HG03045 (cell line): Measurements from ENCODE around the gene ADCY2.
"Not testable (repeated sequence)": the region's sequence is repeated elsewhere in the genome, so short reads cannot be mapped to it uniquely, and the experiment has no call there.

ENCODE experiments used
- ATAC-seq: cut with Tn5 transposase; IDR thresholded peaks from one replicate; pipeline ENCODE4 v1.9.1; 2021; ENCODE audit warnings: mild to moderate bottlenecking, moderate library complexity; ENCODE audit not compliant: unreplicated experiment

ADCY2 gene

DNA sequence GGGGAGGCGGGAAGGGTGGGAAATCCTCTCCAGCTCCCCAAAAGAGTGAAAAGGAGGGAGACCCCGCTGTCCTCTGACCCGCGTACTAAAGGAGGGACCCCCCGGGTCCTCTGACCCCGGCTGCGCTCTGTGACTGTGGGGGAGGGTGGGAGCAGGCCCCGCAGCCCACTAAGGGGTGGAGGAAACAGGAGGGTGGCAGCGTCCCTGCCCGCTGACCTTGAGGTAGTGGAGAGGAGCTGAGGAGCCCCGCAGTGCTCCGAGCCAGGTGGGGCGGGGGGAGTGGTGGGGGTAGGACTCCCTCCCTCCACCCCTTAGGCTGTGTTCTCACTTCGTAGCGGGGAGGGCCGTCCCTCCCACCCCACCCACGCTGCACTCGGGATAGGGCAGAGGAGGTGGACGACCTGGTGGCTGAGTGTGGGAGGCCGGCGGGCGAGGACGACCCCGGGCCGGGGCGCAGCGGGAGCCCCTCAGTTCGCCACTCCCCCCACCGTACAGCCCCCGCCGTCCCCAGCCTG lies 449 bp upstream of the ADCY2 start:
- ATAC-seq = no peak

DNA sequence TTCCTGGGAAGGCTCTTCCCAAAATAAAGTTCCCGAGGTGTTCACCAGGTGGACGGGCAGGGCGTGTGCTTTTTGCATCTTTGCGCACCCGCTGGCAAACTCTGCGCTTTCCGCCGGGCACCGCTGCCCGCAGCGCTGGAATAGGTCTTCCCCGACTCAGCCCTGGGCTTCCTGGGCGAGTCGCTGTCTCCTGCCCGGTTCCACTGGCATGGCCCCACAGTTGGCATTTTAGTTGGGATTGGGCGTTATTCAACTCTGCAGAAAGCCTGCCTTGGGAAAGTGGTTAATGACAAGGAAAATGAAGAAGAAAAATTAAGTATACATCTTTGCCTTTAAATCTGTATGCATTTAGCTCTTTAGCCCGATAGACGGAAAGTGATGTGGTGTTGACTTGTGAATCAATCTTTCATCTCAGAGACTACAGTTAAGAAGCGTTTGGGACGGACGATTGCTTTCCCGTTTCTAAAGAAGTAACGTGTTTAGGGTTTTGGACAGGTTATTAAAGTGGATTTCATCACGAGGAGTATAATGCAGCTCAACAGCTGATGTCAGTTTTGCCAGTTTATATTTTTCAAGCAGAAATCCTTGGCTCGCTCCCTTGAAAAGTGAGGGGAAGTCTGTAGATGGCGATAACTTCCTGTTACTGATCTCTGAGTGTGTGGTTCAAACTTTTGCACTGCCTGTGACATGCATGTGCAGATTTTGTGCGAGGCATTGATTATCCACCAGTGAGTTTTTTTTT lies 946 bp downstream of the ADCY2 start:
- no peak for ATAC-seq

DNA sequence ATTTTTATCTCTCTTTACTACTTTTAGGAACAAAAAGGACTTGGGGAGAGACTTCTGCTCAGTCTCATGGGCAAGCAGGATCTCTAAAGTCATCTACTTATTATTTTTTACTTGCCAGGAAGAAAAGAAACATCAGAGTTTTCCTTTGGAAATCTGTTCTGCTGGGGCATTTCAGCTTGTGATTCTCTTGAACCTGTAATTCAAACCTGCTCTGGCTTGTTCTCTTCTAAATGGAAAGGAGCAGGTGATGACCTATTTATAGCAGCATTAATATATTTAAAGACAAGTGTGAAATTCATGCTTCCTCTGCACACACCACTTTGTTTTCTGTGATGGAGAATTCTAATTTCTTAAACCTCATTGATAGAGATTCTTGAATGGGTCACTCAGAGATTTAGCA lies 2.0 kb downstream of the ADCY2 start:
- ATAC-seq = no peak

DNA sequence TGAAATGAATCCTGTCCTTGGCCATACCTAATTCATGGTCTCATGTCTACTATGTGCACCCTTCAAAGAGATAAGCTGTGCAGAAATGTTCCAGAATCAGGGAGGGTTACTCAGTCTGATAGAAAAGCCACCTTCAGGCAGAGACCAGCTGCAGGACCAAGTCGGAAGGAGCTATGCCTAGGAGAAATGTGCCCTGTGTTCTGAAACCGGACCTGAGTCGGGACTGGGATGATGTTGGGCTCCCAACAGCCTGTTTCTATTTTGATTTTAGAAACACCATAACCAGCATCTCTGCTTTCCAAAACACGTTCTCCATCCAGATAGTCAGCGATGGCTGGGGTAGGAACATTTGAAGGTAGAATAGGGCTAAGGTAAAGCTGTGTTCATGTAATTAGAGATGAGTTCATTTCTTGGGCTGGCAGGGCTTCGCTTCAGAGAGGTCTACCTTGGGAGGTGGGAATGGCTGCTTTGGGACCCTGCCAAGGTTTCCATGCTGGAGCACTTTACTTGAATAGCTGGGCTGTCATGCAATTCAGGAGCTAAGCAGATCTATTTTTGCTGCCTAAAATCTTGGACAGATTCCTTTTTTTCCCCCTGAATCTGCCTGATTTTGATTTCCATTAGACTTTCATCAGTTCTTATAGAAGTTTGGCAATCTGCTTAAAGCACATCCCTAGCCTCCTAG lies 2.8 kb downstream of the ADCY2 start:
- ATAC-seq = no peak

DNA sequence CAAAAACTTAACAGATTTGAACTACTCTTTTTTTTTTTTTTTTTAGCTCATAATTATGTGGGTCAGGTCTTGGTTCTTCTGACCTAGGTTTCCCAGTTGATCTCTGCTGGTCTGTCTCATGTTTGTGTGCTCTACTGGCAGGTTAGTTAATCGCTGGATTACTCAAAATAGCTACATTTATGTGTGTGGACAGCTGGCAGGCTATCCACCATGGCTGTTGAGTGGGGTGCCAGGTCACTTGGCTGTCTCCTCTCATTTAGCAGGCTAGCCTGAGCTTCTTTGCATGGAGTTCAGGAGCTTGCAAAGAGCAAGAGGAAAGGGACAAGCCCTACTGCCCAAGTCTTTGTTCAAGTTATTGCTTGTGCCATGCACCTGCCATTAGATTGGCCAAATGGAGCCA lies 9.3 kb downstream of the ADCY2 start:
- no peak for ATAC-seq

DNA sequence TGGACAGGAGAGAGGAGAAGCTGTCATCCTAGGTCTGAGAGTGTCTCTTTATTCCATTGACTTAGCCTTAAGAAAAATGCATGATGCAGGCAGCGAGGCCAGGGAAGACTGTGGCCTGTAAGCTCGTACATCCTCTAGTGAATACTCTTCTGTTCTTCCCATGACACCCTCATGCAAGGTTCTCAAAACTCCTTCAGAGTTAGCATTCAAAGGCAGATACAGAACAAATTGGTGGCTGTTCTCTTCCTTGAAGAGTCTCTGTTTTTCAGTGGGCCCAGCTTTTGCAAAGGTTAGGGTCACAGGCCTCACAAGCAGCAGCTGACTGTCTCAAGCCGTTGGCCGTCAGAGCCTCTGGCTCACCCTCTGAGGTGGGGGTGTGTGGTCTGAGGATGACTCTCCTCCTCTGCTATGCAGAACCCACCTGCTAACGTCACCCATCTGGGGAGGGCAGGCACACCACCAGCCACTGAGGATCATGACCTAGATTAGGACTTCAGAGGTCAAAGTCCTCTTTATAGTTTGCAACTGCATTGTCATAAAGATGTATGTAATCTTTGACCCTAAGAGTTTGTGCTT lies 15.1 kb downstream of the ADCY2 start:
- ATAC-seq = no peak

DNA sequence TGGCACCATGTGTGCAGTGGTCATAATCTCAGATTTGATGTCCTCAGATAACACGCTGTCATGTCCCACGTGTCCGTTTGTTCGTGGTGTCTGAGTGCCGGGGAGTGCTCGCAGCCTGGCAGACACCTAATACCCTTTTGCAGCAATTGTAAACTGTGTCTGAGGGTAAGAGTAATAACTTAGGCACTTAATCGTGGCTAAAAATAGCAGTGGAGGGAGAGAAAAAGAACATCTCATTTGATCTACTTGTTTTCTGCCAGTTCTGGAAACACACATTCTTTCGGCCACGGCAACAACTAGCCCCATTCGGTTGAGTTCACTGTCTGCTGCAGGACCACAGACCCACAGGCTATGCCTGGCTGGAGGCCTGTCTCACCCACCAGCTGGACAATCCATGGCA lies 16.5 kb downstream of the ADCY2 start:
- no peak for ATAC-seq

DNA sequence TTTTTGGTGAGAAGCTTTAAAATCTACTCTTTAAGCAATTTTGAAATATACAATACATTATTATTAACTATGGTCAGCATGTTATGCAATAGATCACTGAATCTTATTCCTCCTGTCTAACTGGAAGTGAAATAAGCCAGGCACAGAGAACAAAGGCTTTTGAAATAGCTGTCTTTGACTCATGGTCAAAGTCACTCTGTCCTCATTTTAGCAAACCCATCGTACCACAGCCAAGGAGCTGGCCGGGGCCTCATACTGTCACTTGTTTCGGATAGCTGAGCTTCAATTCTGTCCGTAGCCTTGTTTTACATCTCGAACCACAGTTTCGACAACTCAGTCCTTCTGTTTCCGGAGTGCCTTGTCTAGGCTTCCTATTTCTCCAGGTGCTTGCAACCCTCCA lies 19.2 kb downstream of the ADCY2 start:
- no peak for ATAC-seq

DNA sequence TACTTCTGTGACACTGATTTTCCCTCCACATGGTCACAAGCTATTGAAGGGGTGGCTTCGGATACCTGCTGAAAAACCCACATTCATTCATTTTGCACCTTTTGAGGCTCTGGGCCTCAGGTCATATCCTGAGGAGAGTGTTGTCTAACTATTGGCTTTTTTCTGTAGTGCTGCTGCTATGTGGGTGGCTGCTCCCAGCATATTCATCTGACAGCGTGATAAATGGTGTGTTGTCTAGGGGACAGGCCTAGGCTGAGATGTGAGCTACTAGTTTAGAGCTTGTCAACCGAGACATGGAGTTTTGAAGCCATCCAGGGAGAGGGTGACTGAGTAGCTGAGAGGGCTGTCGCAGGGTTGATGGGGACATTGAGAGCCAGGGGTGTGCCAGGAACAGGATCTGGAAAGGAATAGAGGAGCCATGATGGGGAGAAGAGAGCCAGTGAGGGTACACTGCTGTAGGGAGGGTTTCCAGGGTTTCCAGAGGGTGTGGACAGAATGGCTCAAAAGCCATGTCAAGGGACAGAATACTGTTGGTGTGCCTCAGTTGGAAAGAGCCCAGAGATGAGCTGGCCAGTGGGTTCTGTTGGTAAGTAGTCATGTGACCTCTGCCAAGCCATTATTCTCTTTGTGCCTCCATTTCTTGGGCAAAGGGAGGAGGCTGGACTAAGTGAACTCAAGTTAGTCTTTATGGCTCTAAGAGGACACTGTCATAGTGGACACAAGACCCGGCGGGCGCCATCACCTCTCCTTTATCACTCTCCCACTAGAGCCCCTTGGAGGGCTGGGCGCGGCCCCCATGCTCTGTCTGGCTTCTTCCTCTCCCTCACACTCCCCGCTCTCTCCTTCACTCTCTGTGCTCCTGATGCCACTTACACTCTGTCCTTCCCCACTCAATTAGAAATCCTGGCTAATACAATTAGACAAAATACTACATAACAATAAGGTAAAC lies 19.9 kb downstream of the ADCY2 start:
- no peak for ATAC-seq

DNA sequence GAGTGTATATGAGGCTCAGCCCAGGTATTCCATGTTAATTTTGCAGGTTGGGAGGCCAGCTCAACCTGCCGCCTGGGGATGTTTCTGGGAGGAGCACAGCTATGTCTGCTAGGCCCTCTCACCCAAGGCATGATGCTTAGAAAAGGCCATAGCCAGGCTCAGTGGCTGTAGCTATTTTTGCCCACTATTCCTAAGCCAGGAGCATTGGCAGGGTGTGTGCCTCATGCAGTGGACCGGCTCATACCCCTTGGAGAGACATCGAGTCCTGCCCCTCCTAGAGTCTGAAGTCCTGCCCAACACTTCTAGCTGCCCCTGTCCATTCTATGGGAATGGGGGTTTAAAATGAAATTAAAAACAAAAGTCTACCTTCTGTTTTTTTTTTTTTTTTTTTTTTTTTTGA lies 22.3 kb downstream of the ADCY2 start:
- no peak for ATAC-seq

DNA sequence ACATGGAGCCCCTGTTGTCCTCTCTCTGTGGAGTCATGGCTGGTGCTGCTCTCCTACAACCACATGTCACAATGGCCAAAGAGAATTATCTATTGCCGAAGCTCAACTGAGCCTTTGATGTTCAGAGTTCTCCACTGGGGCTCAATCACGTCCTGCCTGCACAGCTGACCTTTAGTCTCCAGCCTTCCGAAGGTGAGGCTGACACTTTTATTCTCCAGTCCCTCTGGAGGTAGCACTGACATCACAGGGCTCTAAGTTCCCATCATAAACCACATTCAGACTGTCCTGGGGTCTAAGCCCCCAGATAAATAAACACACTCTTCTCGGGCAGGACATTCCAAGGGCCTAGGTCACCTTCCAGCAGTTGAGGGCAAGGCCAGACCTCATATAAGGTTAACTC lies 23.4 kb downstream of the ADCY2 start:
- ATAC-seq = no peak

DNA sequence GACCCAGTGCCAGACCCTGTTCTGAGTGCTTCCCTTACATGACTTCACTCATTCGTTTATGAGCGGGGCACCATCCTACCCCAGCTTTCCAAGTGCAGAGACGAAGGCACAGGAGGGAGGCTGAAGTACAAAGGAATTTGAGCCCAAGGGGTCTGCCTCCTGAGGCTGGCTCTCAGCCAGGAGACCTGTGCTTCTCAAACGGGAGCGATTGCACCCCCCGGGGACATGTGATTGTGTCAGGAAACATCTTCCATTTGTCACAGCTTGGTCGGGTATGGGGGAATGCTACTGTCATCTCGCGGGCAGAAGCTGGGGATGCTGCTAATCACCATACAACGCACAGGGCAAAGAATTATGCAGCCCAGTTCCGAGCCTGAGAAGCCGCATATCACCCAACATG lies 23.9 kb downstream of the ADCY2 start:
- no peak for ATAC-seq

DNA sequence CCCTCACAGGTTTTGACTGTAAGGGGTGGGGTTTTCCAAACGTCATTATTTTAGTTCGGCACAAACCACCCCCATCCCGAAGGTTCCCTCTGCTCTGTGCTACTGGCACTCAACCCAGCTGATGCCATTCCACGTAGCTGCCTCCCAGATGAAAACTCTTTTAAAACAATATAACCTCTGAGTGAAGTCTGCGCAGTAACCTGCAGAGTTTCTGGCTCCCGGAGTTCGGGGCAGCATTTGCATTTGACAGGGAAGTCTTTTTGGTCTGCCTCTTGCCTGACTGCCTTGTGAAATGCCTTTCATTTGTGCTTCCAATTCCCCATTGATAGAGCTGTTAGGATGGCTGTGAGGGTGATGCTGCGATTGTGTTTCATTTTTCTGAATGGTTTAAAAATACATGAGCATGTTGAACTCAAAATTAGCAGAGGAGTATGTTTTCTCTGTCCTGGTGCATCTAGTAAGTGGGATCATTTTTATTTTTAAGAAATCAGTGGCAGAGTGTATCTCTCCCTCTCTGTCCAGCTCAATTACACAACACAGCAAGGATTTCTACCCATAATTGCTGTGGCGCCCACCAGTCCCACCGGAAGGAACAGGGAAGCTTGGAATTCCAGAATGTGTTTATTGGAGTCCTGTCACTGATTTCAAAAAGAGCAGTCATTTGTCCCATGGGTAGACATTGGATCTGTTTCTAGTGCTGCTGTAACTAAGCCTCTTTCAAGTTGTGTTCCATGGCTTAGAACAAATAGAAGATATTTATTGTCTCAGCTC lies 24.8 kb downstream of the ADCY2 start:
- ATAC-seq = no peak

DNA sequence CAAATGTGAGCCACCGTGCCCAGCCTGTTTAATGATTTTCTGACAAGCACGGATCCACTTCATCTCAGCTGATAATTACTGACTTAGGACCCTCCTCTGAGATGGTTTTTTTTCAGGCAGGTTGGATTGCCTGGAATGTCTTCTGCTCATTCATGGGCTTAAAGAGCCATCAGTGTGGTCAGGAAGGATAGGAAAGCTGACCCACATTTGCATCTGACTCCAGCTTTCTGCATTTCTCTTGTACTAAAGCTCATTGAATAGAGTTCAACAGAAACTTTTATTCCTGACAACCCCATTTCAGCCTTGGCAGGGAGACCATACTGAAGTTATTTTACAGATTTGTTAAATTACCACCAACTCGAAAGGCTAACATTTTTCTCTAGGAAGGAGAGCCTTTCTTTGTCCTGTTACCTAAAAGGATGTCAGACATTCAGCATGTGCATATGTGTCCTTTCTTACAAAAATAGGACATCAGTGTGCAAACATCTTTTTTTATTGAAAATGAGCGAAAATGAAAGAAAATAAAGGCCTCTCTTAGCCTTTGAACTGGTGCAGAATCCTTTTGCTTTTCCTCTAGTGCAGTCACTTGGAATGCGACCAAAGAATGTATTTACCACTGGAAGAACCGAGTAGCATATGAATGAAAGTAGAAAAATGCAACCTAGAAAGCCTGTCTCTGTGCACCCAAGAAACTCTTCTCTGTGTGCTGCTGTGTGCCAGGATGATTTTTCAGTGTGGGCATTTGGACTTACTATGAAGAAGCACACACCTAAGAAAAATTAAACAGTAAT lies 26.6 kb downstream of the ADCY2 start:
- ATAC-seq = no peak

DNA sequence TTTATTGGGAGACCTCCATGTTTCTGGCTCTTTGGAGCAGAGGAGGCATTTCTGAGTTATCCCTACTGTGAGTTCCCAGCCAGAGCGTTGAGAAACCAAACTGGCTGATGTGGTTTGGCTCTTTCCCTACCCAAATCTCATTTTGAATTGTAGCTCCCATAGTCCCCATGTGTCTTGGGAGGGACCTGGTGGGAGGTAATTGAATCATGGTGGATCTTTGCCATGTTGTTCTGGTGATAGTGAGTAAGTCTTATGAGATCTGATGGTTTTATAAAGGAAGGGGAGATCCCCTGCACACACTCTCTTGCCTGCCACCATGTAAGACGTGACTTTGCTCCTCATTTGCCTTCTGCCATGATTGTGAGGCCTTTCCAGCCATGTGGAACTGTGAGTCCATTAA lies 27.3 kb downstream of the ADCY2 start:
- not testable (repeated sequence) for ATAC-seq

DNA sequence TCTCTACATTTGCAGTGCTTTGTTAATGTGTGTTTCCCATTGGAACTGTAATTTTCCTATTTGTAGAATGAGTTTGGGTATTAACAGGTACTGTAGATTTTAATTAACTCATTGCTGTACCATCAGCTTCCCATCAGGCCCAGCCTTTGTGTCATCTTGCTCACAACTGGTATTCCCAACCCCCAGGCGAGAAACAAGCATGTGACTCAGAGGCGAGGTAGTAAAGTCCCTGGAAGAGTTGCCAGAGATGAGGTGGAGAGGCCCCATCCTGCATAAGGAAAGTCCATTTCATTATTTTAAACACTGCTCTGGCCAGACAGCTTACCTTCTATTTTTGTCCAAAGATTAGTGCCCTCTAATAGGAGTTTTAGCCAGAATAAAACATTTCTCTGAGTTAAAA lies 29.9 kb downstream of the ADCY2 start:
- no peak for ATAC-seq

DNA sequence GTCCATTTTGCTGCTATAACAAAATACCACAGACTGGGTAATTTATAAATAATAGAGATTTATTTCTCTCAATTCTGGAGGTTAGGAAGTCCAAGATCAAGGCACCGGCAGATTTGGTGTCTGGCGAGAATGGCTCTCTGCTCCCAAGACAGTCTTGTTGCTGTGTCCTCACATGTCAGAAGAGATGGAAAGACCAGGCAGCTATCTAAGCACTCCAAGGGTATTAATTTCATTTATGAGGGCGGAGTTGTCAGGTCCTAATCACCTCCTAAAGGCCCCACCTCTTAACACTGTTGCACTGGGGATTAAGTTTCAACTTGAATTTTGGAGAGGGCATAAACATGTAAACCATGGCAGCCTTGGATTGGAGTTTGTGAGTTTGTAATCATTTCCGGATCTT lies 30.3 kb downstream of the ADCY2 start:
- ATAC-seq = no peak

DNA sequence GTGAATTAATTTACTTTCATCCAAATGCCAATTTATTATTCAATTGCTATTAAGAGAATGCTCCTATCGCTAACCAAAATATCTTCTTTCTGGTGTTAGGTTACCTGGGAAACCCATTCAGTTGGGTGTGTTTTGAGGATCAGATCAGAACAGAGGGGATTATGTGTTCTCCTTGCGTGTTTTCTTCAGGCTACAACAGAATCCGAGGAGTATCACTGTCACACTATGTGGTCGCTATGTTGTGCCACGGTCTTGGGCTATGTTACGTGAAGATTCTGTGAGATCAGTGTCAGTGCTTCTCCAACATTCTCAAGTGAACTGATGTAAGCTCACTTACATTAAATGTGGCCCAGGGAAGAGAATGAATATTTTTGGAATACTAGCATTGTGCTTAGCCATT lies 39.0 kb downstream of the ADCY2 start:
- ATAC-seq = no peak

DNA sequence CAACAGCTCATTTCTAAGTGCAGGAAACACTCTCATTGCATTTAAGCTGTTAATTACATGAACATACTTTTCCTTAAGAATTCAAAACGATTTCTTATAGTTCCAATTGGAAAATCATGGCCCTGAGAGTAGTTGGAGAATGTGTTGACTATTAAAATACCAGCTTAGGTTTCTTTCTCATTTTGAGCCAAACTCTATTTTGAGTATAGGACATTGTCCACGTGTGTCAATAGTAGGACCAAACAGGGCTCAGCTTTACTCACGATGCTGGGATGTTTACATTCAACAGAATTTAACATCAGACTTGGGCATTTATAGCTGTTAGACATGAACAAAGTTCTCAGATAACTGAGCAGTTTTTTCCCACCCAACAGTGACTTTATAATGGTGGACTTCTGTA lies 39.6 kb downstream of the ADCY2 start:
- ATAC-seq = no peak

DNA sequence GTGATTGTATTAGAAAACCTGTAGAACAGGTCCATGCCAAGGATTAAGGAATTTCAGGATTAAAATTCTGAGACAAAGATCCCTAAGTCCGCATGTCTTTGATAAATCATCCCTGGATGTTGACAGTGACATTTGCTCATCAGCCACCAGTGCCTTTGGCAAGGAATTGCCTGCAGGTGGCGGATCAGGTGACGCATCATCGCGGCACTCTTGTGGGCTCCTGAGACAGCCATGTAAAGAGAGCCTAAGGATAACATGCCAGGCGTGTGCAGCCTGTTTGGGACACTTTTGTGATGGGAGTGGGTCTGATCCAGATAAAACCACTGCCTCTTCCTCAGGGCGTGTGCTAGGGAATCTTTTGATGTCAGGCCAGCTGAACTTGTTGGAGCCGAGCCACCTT lies 40.6 kb downstream of the ADCY2 start:
- ATAC-seq = no peak
